Right lobe of liver (tissue), 6 donors: ENCODE measurements around the gene BTG1. TPM values are rescaled to one million over a fixed set of nuclear protein-coding genes. Genes with fewer than 3 reads are reported as not detected.

Experiments
- ATAC-seq, 4 donors: fragments of 200-7000 bp; cut with Tn5 transposase; one replicate each; pipeline ENCODE4 v1.9.1; 2020; ENCODE audit warnings: mild to moderate bottlenecking in 4 of 4, moderate library complexity in 4 of 4
- DNase-seq, 3 donors: peaks; one replicate each; pipeline ENCODE4 v3.0.0-alpha.2; 2020
- H3K27ac ChIP-seq, 3 donors: fragments of 200-600 bp; one replicate each; pipeline ENCODE4 v1.8.0; 2022
- H3K27me3 ChIP-seq, 2 donors: fragments of 200-600 bp; one replicate each; pipeline ENCODE4 v1.8.0; 2022
- H3K36me3 ChIP-seq, 4 donors: fragments of 200-600 bp; sonication (generic) in 1 of 4; one replicate each; pipeline versions ENCODE4 v1.5.1 to v1.8.0; 2017 to 2022; ENCODE audit warnings: control low read depth in 1 of 4
- H3K4me1 ChIP-seq, 4 donors: fragments of 200-600 bp; sonication (generic) in 1 of 4; one replicate each; pipeline versions ENCODE4 v1.5.1 to v1.8.0; 2017 to 2022; ENCODE audit warnings: control low read depth in 1 of 4
- H3K4me3 ChIP-seq, 3 donors: fragments of 200-600 bp; one replicate each; pipeline ENCODE4 v1.8.0; 2022
- H3K9me3 ChIP-seq, 4 donors: fragments of 200-600 bp; sonication (generic) in 1 of 4; one replicate each; pipeline versions ENCODE4 v1.5.1 to v1.8.0; 2017 to 2022; ENCODE audit warnings: control low read depth in 1 of 4
- POLR2A ChIP-seq: fragments of 450-650 bp; IDR thresholded peaks from one replicate; pipeline ENCODE4 v1.6.1; 2017; ENCODE audit warnings: antibody characterized with exemption, mild to moderate bottlenecking
- WGBS: methylation state at CpG from one replicate; pipeline ENCODE4 v1.1.6; 2018; ENCODE audit warnings: low coverage, low lambda C conversion rate; ENCODE audit not compliant: insufficient coverage; ENCODE audit errors: missing lambda C conversion rate; 5-methylcytosine and 5-hydroxymethylcytosine counted together
- intact Hi-C, 2 donors: fragments of 100-400 bp; cut with DNase I; formaldehyde crosslinking; loops; one replicate each; pipeline versions ENCODE4 v1.11.2 to v1.14.1; 2022
- total RNA-seq, 6 experiments: library from RNA; depleted of rRNA in 2 of 6; stranded (reverse); fragments of >200 nt in 2 of 6; fragmentation: NEBNext Ultra II Directional in 3 of 6; extraction: Animal tissue kit (Norgen Biotek cat#: 25700) in 3 of 6; gene quantifications; one replicate each; pipeline versions ENCODE4 v1.1.0 to v1.2.4, GENCODE V29; 2016 to 2023
- TF ChIP-seq, protein P1 (sequence below), 4 donors: fragments of 200-600 bp in 3 of 4; fragments of 450-650 bp in 1 of 4; IDR thresholded peaks; one replicate each; pipeline versions ENCODE4 v1.5.1 to v1.8.0; 2016 to 2022; ENCODE audit warnings: antibody characterized with exemption in 4 of 4, mild to moderate bottlenecking in 2 of 4
- donor health status: DM: no; HTN: yes; CAD: no.
- donor health status: DM: no; HTN: no; CAD: no.
- donor health status: DM: no; HTN: no; CAD: no.
- donor health status: DM: no; HTN: yes; CAD: no.
- donor health status: DM: no; HTN: yes; CAD: no.

The BTG1 gene
- total RNA-seq, 6 experiments from 2014 or later, result 23.4 to 129 (median 52.8) TPM

DNA sequence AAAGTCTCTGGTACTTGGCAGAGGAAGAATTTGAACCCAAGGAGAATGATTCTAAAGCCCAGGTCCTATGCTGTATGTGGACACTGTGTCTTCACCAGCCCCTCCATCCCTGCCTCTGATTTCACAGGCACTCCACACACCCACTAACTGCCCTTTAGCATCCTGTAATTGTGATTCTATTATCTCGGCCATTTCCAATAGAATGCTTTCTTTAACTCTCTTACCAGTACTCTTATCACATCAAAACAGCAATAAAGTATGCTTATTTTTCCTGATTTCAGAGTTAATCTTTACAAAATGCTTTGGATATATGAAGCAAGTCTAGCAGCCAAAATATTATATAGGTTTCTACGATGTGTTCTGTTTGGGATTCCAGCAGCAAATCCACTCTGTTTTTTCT lies 37.9 kb upstream of the BTG1 start:
- H3K9me3 ChIP-seq, result no peaks in the 10 kb centered on the region
- no peak overlapping the region for H3K27ac ChIP-seq
- 75% methylated on average over 2 of the region's 2 CpGs for WGBS
- no peaks in the 10 kb centered on the region for H3K27me3 ChIP-seq
- TF ChIP-seq POLR2A, result no peak
- TF ChIP-seq, protein P1, sequence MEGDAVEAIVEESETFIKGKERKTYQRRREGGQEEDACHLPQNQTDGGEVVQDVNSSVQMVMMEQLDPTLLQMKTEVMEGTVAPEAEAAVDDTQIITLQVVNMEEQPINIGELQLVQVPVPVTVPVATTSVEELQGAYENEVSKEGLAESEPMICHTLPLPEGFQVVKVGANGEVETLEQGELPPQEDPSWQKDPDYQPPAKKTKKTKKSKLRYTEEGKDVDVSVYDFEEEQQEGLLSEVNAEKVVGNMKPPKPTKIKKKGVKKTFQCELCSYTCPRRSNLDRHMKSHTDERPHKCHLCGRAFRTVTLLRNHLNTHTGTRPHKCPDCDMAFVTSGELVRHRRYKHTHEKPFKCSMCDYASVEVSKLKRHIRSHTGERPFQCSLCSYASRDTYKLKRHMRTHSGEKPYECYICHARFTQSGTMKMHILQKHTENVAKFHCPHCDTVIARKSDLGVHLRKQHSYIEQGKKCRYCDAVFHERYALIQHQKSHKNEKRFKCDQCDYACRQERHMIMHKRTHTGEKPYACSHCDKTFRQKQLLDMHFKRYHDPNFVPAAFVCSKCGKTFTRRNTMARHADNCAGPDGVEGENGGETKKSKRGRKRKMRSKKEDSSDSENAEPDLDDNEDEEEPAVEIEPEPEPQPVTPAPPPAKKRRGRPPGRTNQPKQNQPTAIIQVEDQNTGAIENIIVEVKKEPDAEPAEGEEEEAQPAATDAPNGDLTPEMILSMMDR (IDR thresholded peaks at IDR 0.05), result no peak
- no peak for ATAC-seq
- H3K4me3 ChIP-seq, result no peak overlapping the region
- H3K36me3 ChIP-seq, result no peaks in the 10 kb centered on the region
- no peak for DNase-seq
- no peaks in the 10 kb centered on the region for H3K4me1 ChIP-seq
- intact Hi-C loops, result no loop called here

DNA sequence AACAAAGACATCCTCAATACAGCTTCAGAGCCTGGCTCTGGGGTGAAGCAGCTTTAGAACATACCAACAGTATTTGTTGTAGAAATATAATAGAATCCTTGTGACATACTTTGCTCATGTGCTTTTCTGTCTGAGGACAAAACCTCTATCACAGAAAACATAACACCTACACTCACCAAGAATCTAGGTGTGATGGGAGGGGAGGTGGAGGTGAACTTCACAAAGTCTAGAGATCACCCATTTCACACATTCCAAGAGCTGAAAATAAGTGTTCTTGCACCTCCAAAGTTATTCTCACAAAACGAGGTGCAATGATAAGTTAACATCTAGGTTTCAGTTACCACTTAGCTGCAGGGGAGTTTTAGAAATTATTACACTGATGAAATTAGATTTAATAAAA lies 32.7 kb upstream of the BTG1 start:
- Histone ChIP-seq H3K9me3 (no peaks in the 10 kb centered on the region), H3K36me3 (no peaks in the 10 kb centered on the region), H3K27ac (no peak overlapping the region), H3K27me3 (no peaks in the 10 kb centered on the region), H3K4me3 (no peak overlapping the region), H3K4me1 (no peaks in the 10 kb centered on the region)
- no peak for TF ChIP-seq POLR2A
- TF ChIP-seq, protein P1 (IDR thresholded peaks at IDR 0.05), result no peak
- DNase-seq (no peak), ATAC-seq (no peak)
- 71% methylated on average over 1 of the region's 1 CpG for WGBS
- intact Hi-C loops, result no loop called here

DNA sequence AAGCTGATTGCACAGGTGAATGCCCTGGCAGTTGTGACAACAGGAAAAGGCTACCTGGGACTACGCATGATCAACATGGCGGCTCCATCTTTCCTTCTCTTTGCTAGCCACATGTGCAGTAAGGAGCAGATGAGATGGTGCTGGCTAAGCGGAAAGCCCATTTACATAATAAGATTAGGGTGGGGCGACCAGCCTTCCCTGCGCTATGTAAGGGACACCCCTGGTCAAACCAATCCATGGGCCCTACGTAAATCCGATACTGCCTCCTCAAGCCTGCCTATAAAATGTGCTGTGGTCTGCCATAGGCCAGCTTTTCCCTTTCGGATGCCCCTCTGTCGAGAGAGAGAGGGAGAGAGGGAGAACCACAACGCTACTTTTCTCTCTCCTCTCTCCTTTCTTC lies 31.0 kb upstream of the BTG1 start:
- intact Hi-C loops, result no loop called here
- TF ChIP-seq, protein P1 (IDR thresholded peaks at IDR 0.05), result no peak
- no peak for TF ChIP-seq POLR2A
- no peak overlapping the region for H3K4me3 ChIP-seq
- DNase-seq (no peak), ATAC-seq (no peak)
- H3K27ac ChIP-seq, result no peak overlapping the region
- no peaks in the 10 kb centered on the region for H3K36me3 ChIP-seq
- no peaks in the 10 kb centered on the region for H3K4me1 ChIP-seq
- H3K27me3 ChIP-seq, result no peaks in the 10 kb centered on the region
- 89% methylated on average over 9 of the region's 10 CpGs for WGBS
- H3K9me3 ChIP-seq, result no peaks in the 10 kb centered on the region

DNA sequence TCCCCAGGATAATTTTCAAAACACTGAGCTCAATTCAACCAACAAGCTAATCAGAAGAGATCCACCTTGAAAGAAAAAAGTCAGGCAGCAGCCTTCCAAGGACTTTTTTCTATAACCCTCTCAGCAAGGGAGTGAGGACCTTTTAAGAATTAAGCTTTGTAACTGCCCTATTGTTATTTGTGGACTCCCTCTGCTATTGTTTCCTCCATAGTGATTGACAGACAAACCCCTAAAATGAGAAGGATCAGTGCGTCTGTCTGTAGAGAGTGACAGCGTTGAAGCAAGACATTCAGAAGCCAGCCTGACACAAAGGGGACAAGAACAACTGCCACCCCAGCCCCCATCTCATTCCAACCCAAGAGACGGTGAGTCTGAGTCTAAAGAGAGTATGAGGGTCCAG lies 30.3 kb upstream of the BTG1 start:
- Histone ChIP-seq H3K9me3 (no peaks in the 10 kb centered on the region), H3K4me3 (no peak overlapping the region), H3K36me3 (no peaks in the 10 kb centered on the region), H3K27ac (no peak overlapping the region), H3K4me1 (no peaks in the 10 kb centered on the region), H3K27me3 (no peaks in the 10 kb centered on the region)
- intact Hi-C loops, result no loop called here
- WGBS, result 86% methylated on average over 1 of the region's 3 CpGs
- TF ChIP-seq, protein P1 (IDR thresholded peaks at IDR 0.05), result no peak
- TF ChIP-seq POLR2A, result no peak
- DNase-seq, result no peak
- ATAC-seq, result no peak

DNA sequence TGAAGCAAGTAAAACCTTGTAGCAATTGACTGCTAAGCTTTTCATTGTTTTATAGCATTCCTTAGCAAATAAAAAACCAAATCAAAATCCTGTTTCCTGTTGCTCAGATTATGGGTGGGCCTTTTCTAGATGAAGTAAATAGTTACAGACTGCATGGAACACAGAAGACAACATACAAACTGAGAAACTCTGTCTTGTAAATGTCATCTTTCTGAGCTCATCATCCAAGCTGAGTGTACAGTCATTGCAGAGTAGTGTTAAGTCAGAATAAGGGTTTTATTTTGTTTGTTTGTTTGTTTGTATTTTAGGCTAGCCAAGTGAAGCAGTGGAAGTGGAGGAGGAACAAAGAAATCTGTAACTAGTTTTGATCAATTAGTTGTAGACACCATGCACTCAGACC lies 24.4 kb upstream of the BTG1 start:
- Histone ChIP-seq H3K27me3 (no peaks in the 10 kb centered on the region), H3K9me3 (no peaks in the 10 kb centered on the region), H3K4me1 (no peaks in the 10 kb centered on the region), H3K27ac (no peak overlapping the region), H3K4me3 (no peak overlapping the region), H3K36me3 (no peaks in the 10 kb centered on the region)
- no peak for TF ChIP-seq POLR2A
- TF ChIP-seq, protein P1 (IDR thresholded peaks at IDR 0.05), result no peak
- no peak for DNase-seq
- no peak for ATAC-seq
- intact Hi-C loops, result no loop called here
